K562 (cell line): ENCODE results near the gene ZNF609. TPM values are rescaled to one million over a fixed set of nuclear protein-coding genes. Genes with fewer than 3 reads are reported as not detected.

Experiments
- XRCC4 ChIP-seq: IDR thresholded peaks from one replicate; pipeline ENCODE4 v1.6.1; 2011; ENCODE audit not compliant: insufficient read depth, insufficient read length; ENCODE audit errors: extremely low read depth
- ZNF133 ChIP-seq: fragments of 250-450 bp; sonication (Bioruptor Pico); IDR thresholded peaks from 2 replicates; pipeline ENCODE4 v1.4.0; 2020; ENCODE audit warnings: mild to moderate bottlenecking
- ZNF146 ChIP-seq: IDR thresholded peaks from one replicate; pipeline ENCODE4 v1.6.1; 2018; ENCODE audit warnings: missing compliant biosample characterization; ENCODE audit not compliant: unreplicated experiment
- ZNF707 ChIP-seq: fragments of 250-450 bp; sonication (Bioruptor Pico); conservative IDR thresholded peaks from 2 replicates; pipeline ENCODE4 v1.8.0; 2022; ENCODE audit warnings: inconsistent platforms, mild to moderate bottlenecking, moderate library complexity
- ZNF717 ChIP-seq: fragments of 250-450 bp; sonication (Bioruptor Pico); IDR thresholded peaks from 2 replicates; pipeline ENCODE4 v1.5.0; 2021
- ZNF766 ChIP-seq: fragments of 200-800 bp; sonication (Bioruptor generic); conservative IDR thresholded peaks from 2 replicates; pipeline ENCODE4 v1.6.1; 2016; ENCODE audit warnings: missing genetic modification characterization, missing compliant biosample characterization
- polyA plus RNA-seq, 8 experiments: library from polyadenylated mRNA; depleted of rRNA in 4 of 8; stranded (reverse) in 5 of 8; unstranded in 3 of 8; fragments of >200 nt; fragmentation: Nextera tagmentation in 2 of 8; fragmentation: Illumina TruSeq in 1 of 8; extraction: Ambion mirVana in 2 of 8; extraction: Trizol in 1 of 8; gene quantifications; 2 replicates each; pipeline versions ENCODE4 v1.2.1 to v1.2.3, GENCODE V29; 2011 to 2014; ENCODE audit warnings: inconsistent platforms in 1 of 8, missing spikeins in 1 of 8
- total RNA-seq, 7 experiments: library from RNA; depleted of rRNA in 6 of 7; stranded (reverse); fragments of >200 nt in 6 of 7; fragmentation: Illumina TruSeq in 2 of 7; extraction: Trizol in 2 of 7; gene quantifications; 2 replicates each; pipeline versions ENCODE4 v1.2.1 to v1.2.3, GENCODE V29; 2011 to 2021; ENCODE audit warnings: low replicate concordance in 1 of 7
- TF ChIP-seq, protein P1 (sequence below): fragments of 250-450 bp; sonication (Bioruptor Pico); IDR thresholded peaks from 2 replicates; pipeline ENCODE4 v1.8.0; 2022; ENCODE audit warnings: inconsistent platforms, mild to moderate bottlenecking, moderate library complexity, borderline replicate concordance
- TF ChIP-seq, protein P2 (sequence below), 3 experiments: fragments of 200-800 bp in 1 of 3; sonication (Bioruptor generic) in 1 of 3; sonication (generic) in 1 of 3; formaldehyde crosslinking in 1 of 3; IDR thresholded peaks; 2 replicates each; pipeline versions ENCODE4 v1.6.1 to v1.8.0; 2016 to 2022; ENCODE audit warnings: mild to moderate bottlenecking in 2 of 3, missing compliant biosample characterization in 2 of 3, missing genetic modification characterization in 2 of 3, missing genetic modification reagents in 1 of 3
- TF ChIP-seq, protein P3 (sequence below): fragments of 450-650 bp; IDR thresholded peaks from 2 replicates; pipeline ENCODE4 v1.7.1; 2018; ENCODE audit warnings: mild to moderate bottlenecking, low read depth; ENCODE audit not compliant: partially characterized antibody

The ZNF609 gene
- total and polyA plus RNA-seq, 9 of the 15 experiments (the other 6 are each of a cell fraction or from before 2014, with no cell fraction given), result 3.0 to 38.7 (median 17.8) TPM

DNA sequence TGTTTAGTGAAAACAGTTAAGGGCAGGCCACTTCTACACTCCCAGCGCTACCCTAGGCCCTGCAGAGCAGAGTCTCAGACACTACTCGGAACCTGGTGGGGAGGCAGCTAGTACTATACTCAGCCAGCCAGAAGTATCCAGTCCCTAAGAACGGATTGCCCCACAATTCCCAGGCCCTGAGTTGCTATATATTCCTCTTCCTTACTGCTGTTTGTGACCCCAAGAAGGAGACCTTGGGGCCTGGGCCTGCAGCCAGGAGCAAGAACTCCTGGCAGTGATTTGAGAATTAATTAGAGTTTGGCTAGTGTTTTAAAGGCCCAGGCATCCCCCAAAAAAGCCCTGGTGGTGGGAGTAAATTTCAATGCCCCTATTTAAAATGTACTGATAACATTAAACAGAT is 227.3 kb downstream of the ZNF609 start (continued):
- TF ChIP-seq ZNF146 (CRISPR knock-in tag) (no peak), ZNF133 (CRISPR knock-in tag) (no peak), ZNF717 (CRISPR knock-in tag) (no peak), XRCC4 (no peak), ZNF707 (no peak), ZNF766 (CRISPR knock-in tag) (no peak)
- TF ChIP-seq, protein P1, sequence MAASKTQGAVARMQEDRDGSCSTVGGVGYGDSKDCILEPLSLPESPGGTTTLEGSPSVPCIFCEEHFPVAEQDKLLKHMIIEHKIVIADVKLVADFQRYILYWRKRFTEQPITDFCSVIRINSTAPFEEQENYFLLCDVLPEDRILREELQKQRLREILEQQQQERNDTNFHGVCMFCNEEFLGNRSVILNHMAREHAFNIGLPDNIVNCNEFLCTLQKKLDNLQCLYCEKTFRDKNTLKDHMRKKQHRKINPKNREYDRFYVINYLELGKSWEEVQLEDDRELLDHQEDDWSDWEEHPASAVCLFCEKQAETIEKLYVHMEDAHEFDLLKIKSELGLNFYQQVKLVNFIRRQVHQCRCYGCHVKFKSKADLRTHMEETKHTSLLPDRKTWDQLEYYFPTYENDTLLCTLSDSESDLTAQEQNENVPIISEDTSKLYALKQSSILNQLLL, result no peak
- TF ChIP-seq, protein P2, sequence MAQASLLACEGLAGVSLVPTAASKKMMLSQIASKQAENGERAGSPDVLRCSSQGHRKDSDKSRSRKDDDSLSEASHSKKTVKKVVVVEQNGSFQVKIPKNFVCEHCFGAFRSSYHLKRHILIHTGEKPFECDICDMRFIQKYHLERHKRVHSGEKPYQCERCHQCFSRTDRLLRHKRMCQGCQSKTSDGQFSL (CRISPR knock-in tag; IDR thresholded peaks at IDR 0.05), result no peak
- TF ChIP-seq, protein P2 (tag; IDR thresholded peaks at IDR 0.05), result no peak
- TF ChIP-seq, protein P3, sequence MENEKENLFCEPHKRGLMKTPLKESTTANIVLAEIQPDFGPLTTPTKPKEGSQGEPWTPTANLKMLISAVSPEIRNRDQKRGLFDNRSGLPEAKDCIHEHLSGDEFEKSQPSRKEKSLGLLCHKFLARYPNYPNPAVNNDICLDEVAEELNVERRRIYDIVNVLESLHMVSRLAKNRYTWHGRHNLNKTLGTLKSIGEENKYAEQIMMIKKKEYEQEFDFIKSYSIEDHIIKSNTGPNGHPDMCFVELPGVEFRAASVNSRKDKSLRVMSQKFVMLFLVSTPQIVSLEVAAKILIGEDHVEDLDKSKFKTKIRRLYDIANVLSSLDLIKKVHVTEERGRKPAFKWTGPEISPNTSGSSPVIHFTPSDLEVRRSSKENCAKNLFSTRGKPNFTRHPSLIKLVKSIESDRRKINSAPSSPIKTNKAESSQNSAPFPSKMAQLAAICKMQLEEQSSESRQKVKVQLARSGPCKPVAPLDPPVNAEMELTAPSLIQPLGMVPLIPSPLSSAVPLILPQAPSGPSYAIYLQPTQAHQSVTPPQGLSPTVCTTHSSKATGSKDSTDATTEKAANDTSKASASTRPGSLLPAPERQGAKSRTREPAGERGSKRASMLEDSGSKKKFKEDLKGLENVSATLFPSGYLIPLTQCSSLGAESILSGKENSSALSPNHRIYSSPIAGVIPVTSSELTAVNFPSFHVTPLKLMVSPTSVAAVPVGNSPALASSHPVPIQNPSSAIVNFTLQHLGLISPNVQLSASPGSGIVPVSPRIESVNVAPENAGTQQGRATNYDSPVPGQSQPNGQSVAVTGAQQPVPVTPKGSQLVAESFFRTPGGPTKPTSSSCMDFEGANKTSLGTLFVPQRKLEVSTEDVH, result no peak
